GM19397 (cell line): ENCODE data around the gene NKX3-2.

Source experiments
- ATAC-seq: cut with Tn5 transposase; IDR thresholded peaks from one replicate; pipeline ENCODE4 v1.9.1; 2021; ENCODE audit warnings: mild to moderate bottlenecking, moderate library complexity; ENCODE audit not compliant: unreplicated experiment

The NKX3-2 gene

DNA sequence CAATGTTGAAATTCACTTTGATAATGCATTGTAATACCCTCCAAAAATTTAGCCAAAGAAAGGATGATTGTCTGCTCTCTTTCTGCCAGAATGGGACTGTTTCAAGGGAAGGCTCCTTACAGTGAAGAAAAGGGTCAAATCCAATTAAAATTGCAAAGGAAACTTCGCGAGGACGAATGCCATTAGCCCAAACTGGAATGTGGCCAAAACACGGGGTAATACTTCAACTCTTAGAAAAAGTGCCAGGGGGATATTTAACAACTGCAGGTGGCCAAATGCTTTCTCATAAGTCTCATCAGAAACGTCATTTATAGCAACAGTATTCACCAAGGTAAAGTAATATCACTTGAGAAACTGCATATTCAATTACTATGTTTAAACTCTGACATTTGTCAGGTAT is 29.0 kb downstream of the NKX3-2 start:
- ATAC-seq = no peak

GRCh38 chr4:13514722-13515121 is 29.6 kb downstream of the NKX3-2 start:
- ATAC-seq = no peak

DNA sequence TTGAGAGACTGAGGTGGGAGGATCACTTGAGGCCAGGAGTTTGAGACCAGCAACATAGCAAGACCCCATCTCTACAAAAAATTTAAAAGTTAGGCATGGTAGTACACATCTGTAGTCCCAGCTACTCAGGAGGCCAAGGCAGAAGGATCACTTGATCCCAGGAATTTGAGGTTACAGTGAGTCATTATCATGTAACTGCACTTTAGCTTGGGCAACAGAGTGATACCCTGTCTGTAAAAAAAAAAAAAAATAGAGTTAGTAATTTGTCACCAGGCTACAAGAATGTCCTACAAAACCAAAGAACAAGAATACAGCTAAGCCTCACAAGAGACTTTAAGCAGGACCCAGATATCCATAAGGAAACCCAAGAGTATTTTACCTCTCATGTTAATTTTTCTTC is 33.2 kb downstream of the NKX3-2 start:
- no peak for ATAC-seq

DNA sequence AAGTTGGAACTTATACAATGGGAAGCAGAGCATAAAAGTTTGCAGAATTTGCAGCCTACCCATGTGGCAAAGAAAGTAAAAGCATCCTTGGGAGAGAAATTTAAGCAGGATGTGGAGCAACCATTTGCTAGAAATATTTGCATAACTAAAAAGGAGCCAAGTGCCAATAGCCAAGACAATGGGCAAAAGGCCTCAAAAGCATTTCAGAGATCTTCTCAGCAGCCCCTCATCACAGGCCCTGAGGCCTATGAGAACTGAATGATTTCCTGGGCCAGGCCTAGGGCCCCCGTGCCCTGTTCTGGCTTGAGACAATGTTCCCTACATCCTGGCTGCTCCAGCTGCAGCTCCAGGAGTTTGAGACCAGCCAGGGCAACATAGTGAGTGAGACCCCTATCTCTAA is 34.9 kb downstream of the NKX3-2 start:
- no peak for ATAC-seq

DNA sequence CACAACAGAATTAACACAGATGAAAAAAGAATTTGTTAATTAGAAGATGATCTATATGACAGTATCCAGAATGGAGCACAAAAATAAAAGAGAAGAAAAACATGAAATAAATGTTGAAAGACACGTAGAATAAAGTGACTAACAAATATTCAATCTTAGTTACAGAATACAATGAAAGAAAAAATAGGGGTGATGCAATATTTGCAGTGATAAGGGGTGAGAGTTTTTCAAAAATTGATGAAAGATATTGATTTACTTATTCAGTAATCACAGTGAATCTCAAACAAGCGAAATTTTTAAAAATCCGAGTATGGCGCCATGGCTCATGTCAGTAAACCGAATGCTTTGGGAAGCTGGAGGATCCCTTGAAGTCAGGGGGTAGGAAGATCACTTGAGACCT is 39.9 kb downstream of the NKX3-2 start:
- ATAC-seq = no peak

DNA sequence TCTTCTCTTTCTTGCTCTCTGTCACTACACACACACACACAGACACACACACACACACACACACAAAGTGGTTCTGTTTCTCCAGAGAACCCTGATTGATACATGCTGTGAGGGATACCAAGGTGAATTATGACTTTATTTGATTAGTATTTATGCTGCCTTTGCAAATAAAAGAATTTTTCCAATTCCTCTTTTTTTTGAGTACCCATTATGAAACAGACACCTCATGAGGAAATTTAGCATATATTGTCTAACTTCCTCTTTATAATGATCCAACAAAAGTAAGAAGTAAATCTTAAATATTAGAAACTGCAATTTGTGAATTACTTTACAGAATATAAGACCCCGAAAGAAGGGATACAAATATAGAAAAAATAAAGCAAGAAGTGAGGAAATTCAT is 45.8 kb downstream of the NKX3-2 start:
- no peak for ATAC-seq

DNA sequence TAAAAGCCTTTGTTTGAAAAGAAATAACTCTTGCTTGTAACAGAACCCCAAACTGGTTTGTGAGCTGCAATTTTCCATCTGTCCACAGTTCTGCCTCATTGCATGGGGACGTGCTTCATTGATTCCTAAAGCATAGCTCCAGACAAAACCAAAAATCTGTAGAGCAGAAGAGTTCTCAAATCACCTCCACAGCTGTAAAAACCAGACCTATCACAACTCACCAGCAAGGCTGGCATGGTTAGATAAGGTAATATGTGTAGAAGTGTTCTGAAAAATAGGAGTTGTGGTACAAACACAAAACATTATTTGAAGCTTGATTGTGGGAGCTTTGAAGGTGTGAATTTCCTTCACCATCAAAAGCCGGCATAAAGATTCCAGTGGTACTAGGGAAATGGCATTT is 47.7 kb downstream of the NKX3-2 start:
- ATAC-seq = no peak

DNA sequence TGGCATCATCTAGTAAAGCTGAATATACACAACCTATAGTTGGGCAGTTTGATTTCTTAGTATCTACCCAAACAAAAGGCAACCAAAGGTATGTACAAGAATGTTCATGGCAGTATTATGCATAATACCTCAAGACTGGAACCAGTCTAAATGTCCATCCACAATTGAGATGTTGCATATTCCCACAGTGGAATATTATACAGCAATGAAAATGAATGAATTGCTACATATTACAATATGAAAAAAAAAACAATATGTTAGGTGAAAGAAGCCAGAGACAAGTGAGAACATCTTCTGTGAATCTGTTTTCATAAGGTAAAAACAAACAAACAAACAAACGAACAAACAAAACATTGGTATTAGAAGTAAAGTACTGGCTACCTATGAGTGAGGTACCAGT is 48.6 kb downstream of the NKX3-2 start:
- ATAC-seq = no peak

DNA sequence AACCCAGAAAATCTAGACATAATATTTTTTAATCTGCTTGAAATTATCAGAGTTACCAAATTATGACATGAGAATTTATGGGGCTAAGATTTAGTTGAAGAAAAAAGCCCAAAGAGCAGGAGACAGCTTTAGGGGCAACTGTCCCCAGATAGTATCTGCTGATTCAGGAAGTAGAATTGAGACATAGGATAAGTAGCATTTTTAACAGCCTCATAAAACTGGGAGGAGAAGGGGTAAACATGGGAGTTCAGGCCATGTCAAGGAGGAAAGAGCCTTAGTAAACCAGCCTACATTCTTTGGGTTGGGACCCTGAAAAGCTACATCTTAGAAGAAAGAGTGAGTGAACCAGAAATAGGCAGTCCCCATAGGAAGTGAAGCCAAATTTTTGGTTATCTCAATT is 50.5 kb downstream of the NKX3-2 start:
- no peak for ATAC-seq

DNA sequence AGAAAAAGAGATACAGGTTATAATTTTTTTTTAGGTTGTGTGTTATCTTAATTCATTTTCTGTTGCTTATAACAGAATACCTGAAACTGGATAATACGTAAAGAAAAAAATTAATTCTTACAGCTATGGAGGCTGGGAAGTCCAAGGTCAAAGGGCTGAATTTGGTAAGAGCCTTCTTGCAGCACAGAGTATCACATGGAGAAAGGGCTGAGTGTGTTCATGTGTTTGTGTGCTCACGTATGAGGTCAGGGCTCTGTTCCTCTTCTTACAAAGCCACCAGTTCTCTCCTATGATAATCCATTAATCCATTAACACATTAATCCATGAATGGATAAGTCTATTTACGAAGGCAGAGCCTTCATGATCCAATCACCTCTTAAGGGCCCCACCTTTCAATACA is 51.6 kb downstream of the NKX3-2 start:
- no peak for ATAC-seq
